Measurements from ENCODE around the gene TERT.

Gene TERT

DNA sequence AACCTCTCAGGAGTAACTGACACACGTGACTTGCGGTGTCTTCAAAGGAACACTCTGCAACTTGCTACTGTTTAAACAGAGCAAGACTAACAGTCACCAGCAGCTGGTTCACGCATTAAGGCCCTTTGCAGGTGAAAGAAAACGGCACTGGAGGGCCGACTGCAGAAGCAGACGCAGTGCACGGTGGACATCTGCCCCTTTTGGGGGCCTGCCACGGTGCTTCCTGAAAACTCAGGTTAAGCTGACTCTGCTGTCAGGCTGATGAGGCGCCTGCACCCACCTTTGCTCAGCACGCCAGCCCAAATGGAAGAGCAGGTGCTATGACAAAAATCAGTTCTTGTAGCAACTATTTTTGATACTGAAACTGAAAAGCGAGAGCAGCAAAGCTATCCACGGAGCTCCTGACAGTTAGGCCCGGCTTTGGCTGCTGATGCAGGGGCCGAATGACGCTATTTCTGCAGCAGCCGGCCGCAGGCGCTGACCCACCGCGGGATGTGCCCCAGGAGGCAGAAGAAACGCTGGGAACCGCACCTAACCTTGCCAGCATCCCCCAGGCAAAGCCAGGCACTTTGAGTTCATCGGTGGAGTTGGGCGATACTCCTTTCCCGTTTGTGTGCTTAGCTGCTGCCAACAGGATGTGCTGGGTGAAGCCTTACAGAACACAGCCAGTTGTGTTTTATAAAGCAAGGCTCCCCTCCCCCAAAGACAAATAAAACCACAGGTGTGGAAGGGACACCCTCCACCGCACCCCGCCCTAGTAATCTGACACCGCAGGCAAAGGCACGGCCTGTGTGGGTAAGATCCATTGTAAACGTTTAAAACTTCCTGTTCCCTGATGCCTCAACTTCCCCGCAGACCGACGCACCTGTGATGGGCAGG is 21.1 kb upstream of the TERT start:
- peak overlapping the region; percentile 41 for H3K4me3 ChIP-seq (ENCODE audit: low read depth, low read length)
- TF ChIP-seq, protein P1, sequence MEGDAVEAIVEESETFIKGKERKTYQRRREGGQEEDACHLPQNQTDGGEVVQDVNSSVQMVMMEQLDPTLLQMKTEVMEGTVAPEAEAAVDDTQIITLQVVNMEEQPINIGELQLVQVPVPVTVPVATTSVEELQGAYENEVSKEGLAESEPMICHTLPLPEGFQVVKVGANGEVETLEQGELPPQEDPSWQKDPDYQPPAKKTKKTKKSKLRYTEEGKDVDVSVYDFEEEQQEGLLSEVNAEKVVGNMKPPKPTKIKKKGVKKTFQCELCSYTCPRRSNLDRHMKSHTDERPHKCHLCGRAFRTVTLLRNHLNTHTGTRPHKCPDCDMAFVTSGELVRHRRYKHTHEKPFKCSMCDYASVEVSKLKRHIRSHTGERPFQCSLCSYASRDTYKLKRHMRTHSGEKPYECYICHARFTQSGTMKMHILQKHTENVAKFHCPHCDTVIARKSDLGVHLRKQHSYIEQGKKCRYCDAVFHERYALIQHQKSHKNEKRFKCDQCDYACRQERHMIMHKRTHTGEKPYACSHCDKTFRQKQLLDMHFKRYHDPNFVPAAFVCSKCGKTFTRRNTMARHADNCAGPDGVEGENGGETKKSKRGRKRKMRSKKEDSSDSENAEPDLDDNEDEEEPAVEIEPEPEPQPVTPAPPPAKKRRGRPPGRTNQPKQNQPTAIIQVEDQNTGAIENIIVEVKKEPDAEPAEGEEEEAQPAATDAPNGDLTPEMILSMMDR (IDR thresholded peaks at IDR 0.05; ENCODE audit: control insufficient read depth, extremely low read depth, insufficient read depth) = no peak
- DNase-seq (ENCODE audit: low read depth) = peak; percentile 99

DNA sequence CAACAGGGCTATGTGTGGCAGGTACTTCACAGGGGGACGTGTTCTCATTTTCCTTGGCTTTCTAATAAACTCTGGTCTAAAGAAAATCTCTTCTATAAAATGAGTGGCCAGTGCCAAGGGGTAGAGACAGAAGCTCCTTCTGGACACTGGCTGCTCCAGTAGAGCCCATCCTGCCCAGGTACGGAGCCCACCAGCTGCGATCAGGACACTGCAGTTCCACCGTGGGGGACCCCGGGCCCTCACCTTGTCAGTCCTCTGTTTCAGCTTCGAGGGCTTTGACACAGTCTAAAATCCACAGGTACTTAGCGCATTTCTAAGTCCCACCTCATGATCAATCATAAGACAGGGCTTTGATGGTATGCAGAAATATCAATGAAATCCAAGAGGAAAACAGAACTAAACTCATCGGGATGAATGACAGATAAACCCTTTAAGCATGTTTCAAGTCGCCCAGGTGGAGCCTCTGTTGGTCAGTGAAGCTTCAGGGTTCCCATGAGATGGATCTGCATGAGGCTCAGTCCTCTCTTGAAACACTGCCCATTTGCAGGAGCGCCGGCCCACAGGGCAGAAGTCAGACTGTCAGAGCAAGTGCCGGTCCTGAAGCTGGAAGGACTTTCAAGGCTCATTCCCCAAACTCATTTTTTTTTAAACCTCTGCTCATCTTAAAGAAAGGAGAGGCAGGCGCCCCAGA is 20.3 kb upstream of the TERT start:
- TF ChIP-seq, protein P1 (IDR thresholded peaks at IDR 0.05; ENCODE audit: control insufficient read depth, extremely low read depth, insufficient read depth) = no peak
- H3K4me3 ChIP-seq (ENCODE audit: low read depth, low read length) = peak overlapping the region; percentile 41; the same call in 1 of the 2 replicates
- DNase-seq (ENCODE audit: low read depth) = peak; percentile 3

DNA sequence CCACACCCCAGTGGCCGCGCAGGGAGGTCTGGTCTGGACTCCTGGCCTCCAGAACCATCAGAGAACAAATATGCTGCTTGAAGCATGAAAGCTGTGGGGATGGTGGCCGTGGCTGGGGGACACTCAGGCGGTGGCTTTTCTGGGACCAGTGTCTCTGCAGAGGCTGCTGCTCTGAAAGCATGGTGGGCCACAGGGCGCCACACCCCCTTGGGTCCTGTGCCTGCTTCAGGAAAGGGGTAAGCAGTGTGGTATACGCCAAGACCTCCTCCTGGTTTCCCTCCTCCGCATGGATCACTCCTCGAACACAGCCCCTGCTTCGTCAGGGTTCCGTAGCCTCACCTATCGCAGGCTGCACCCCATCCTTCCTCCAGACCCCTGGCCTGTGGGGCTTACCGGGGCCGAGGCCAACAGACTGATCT is 19.7 kb upstream of the TERT start:
- H3K4me3 ChIP-seq (ENCODE audit: low read depth, low read length) = no peak overlapping the region
- TF ChIP-seq, protein P1 (IDR thresholded peaks at IDR 0.05; ENCODE audit: control insufficient read depth, extremely low read depth, insufficient read depth) = no peak
- no peak for DNase-seq (ENCODE audit: low read depth)

DNA sequence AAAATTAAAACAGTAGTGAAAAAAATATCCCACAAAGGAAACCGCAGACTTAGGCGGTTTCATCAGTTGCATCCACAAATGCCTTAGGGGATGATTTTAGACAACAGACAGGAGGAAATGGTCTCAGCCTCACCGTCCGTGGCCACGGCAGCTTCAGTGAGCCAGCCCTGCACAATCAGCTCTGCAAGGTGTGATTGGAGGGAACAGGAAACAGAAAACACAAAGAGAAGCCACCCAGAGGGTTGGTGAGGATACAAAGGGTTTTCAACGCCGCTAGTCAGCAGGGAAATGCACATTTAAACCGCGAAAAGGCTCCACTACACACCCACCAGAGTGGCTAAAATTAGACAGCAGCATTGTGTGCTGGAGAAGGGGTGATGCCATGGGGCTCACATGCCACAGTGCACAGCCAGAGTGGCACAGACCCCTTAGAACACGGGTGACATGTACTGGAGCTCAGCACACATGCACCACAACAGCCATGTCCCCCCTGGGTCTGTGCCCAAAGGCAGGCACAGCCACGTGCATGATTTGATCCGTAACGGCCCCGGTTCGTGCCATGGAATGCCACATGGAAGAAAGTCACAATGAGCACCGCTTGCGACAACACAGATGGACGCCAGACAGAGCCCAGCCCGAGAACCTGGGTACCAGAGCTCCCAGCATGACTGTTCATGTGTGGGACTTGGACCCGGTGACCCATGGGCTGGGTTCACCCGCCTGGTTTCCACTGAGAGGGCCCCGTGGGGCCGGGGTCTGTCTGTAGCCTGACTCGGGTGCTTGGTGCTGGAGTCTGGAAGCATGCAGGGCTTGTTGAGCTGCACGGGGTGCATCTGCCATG is 18.3 kb upstream of the TERT start:
- DNase-seq (ENCODE audit: low read depth) = no peak
- TF ChIP-seq, protein P1 (IDR thresholded peaks at IDR 0.05; ENCODE audit: control insufficient read depth, extremely low read depth, insufficient read depth) = no peak
- no peak overlapping the region for H3K4me3 ChIP-seq (ENCODE audit: low read depth, low read length)

DNA sequence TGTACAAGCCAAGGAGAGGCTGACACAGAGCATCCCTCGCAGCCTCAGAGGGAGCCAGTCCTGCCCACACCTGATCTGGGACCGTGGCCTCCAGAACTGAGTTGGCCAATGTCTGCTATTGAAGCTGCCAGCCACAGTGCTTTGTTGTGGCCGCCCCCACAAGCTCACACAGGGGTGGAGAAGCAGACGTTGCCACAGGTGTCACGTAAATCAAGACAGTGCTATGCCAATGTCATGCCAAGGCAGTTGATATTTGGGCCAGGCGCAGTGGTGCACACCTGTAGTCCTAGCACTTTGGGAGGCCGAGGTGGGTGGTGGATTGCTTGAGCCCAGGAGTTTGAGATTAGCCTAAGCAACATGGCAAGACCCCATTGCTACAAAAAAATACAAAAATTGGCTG is 17.3 kb upstream of the TERT start:
- TF ChIP-seq, protein P1 (IDR thresholded peaks at IDR 0.05; ENCODE audit: control insufficient read depth, extremely low read depth, insufficient read depth) = no peak
- no peak overlapping the region for H3K4me3 ChIP-seq (ENCODE audit: low read depth, low read length)
- DNase-seq (ENCODE audit: low read depth) = no peak

DNA sequence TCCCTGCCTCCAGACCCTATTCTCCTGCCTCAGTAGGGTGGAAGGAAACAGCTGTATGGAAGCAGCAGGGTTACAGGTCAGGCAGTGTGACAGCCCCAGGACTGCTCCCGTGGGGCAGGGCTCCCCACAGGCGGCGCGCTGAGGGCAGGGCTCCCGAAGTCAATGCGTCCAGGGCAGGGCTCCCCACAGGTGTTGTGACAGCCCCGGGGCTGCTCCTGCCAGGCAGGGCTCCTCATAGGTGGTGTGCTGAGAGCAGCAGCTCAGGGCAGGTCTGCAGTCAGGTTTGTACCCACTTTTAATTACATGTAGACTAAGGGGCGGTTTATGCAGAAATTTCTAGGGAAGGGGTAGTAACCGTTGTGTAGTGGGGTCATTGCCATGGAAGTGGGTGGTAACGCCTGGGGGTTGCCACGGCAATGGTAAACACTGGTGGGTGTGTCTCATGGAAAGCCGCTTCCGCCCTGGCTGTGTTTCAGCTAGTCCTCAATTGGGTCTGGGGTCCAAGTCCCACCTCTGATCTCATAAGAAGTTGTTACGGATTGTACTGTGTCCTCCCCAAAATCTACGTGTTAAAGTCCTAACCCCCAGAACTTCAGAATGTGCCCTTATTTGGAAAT is 16.7 kb upstream of the TERT start:
- TF ChIP-seq, protein P1 (IDR thresholded peaks at IDR 0.05; ENCODE audit: control insufficient read depth, extremely low read depth, insufficient read depth) = no peak
- no peak for DNase-seq (ENCODE audit: low read depth)
- no peak overlapping the region for H3K4me3 ChIP-seq (ENCODE audit: low read depth, low read length)
